ENCODE results near the gene TECTB.

Gene TECTB

DNA sequence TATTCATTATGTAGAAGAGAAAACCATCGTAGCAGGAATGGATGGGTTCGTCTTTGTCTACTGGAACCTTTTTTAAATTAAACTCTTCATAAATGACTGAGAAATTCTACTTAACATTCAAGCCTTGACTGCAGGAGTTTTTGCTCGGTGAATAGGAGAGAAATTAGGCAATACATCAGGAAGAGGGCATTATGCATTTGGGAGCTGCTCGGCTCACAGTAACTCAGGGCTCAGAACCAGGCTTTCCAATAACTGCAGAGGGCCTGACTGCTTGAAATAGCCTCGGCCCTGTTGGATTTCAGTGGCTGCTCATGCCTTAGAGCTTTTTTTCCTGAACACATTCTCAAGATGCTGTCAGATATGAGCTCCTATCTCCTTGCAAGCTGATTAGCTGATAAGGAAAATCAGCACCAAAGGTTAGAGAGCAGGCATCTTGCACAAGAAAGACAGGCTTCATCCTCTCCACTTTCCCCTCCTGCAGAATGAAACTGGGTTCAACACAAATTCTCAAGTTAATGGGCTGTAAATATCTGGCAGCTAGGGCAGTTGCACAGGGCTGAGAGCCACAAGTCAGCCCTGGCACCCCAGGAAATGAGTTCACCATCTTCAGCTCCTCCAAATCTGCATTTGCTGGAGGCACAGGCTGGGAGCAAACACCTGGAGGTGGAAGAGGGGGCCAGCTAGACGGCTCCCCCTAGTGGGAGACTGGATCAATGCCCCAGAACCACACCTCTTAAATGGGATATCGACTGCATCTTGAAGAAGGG, 24.3 kb downstream of the TECTB start:
- peak in 1 of 2 donors; percentile 5 for DNase-seq (ENCODE audit: low read depth in 1 of 2, low spot score in 1 of 2)

DNA sequence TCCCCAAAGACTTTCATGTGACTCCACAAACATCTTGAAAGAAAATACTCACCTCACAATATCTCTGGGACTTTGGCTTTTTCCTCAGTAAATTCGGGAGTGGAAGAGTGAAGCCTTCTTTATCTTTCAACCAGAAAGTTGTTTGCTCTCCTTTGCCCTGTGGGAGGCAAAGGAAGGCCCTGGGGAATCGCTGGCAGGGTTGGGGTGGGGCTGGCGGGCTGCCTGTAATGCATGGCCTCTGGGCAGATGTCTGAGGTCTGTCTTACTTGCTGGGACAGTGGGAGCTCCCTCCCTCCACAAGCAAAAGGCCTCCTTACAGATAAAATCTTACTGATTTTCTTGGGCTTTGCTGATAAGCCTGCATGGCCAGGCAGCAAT, 24.9 kb downstream of the TECTB start:
- no peak for DNase-seq (ENCODE audit: low read depth in 1 of 2, low spot score in 1 of 2)

DNA sequence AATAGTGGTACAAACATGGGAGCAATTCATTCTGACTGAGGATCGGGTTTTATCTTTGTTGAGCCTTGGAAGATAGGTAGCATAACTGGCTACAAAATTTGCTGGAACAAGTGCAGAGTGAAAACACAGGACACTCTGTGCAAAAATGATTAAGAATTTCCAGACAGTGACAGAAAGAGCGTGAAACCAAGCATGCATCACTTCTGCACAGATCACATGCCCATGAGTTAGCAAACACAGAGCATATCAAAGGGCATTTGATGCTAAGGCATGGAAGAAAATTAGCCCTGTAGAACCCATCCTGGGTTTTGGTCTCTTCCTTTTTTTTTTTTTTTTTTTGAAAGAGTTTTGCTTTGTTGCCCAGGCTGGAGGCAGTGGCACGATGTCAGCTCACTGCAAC, 28.3 kb downstream of the TECTB start:
- no peak for DNase-seq (ENCODE audit: low read depth in 1 of 2, low spot score in 1 of 2)

DNA sequence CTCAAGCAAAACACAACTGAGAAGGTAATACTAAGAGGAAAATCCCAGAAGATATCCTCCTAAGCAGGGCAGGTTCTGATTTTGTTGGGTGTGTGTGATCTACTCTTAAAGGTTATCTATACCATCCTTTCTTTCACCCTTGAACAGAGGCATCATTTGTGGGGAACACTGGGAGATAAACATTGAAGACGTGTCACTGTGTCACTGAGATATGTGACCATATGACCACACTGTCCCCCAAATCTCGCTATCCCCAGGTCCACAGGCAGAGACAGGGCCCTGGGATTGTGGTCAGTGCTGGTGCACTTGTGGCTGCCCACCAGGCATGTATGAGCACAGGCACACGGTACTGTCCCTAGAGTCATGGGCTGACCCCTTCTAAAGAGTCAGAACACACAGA, 30.0 kb downstream of the TECTB start:
- DNase-seq (ENCODE audit: low read depth in 1 of 2, low spot score in 1 of 2) = no peak

DNA sequence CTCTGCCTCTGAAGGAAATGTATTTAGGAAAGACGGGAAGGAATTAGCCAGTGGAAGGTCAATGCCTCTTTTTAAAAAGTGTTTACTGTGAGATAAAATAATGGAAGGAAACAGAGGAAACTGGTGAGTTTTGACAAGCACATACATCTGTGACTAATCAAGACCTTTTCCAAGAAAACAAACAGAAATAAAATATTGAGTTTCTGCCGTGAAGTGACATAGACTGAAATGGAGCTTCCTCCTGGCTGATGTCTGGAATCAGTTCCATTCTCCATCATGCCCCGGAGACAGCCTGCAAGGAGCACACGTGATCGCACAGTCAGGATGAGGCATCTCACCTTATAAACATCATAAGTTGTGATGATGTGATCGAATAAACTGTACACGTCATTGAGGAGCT, 30.7 kb downstream of the TECTB start:
- no peak for DNase-seq (ENCODE audit: low read depth in 1 of 2, low spot score in 1 of 2)

DNA sequence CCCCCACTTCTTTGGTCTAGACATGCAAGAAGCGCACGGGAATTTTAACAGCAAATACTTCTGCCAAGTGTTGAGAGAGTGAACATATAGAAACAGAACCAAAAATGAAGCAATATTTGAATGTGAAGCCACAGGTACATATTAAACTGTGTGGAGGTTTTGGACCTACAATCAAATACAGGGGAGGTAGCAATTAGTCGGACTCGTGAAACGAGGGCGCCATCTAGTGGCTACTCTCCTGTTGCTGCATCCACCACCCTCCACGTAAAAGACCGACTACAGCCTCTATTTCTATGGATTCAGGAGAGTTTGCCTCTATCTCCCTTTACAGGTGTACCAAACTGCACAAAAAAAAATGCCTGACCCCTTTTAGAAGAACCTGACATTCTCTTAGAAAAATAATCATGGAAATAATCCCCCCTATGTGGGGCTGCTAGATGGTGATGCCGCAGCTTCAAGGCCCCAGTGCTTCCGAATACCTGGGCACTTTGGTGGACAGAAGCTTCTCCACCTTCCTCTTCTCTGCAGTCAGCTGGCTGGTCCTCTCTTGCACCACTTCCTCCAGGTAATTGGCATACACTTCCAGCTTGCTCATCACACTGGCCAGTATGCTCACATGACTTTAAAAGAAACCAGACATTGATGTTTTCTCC, 31.7 kb downstream of the TECTB start:
- DNase-seq (ENCODE audit: low read depth in 1 of 2, low spot score in 1 of 2) = peak; percentile 41 to 51

DNA sequence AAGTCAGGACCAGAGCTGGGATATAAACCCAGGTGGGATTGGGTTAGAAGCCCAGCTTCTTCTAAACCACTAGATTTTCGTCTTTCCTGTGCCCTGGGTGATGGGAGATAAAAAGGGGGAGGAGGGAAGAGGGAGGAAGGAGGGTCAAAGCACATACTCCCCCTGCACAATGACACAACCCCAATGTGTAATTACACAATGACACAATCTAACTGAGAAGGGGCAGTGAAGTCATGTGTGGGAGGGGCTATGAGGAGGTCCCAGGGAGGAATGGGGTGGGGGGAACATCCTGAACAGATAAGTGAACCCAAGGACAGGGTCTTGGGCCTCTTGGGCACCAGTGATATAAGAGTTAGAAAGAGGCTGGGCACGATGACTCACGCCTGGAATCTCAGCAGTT, 44.5 kb downstream of the TECTB start:
- no peak for DNase-seq (ENCODE audit: low read depth in 1 of 2, low spot score in 1 of 2)

DNA sequence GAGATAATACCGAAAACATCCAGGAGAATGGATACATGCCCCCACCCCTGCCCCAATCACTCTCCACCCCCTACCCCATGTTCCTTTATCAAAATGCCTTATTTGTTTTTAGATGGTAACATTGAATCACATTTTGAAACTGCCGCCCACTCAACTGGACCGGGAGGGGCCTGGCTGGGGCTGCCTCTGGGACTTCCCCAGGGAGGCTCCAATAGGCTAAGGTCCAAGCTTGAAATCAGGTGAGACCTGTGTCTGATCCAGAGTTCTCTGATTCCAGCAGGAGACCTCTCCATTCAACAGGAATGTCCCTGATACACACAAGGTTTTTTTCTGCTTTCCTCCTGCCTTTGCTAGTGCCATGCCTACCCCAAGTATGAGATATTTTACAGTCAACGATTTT, 47.0 kb downstream of the TECTB start:
- no peak for DNase-seq (ENCODE audit: low read depth in 1 of 2, low spot score in 1 of 2)

DNA sequence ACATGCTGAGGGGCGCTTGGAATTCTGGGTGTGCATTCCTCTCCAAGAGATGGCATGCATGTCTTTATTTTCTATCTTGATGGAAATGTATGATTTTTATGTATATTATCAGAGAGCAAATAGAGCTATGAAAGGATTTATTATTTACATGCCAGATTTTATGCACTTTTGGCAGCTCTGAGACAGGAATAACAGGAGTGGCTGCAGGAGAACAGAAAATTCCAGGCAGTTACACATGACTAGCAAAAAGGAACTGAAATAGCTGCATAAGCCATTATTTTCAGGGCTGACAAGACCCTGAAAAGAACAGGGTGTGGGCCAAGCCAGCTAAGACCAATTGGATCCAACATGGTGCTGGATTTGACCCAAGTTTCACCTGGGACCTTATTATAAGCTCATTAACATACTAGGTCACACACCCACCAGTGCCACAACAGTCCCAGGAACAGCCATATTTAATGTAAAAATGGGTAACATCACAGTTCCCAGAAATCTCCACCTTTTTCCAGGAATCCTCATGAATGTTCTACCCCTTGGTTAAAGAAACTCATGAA, 47.5 kb downstream of the TECTB start:
- DNase-seq (ENCODE audit: low read depth in 1 of 2, low spot score in 1 of 2) = no peak

DNA sequence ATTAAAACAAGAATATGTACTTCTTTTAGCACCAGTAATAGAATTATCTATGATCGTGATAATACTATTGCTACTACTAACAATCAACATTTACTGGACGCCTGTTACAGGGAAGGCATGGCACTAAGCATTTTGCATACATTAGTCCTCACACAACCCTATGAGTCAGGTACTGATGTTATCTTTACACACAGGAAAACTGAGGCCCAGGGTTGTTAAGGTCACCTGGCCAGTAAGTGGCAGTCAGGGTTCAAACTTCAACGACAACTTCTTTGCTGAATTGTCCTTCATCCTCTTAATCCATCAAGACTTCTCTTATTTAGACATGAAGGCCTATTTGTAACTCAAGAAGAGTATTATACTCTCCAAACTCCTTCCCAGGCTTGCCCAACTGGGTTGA, 48.8 kb downstream of the TECTB start:
- DNase-seq (ENCODE audit: low read depth in 1 of 2, low spot score in 1 of 2) = no peak

DNA sequence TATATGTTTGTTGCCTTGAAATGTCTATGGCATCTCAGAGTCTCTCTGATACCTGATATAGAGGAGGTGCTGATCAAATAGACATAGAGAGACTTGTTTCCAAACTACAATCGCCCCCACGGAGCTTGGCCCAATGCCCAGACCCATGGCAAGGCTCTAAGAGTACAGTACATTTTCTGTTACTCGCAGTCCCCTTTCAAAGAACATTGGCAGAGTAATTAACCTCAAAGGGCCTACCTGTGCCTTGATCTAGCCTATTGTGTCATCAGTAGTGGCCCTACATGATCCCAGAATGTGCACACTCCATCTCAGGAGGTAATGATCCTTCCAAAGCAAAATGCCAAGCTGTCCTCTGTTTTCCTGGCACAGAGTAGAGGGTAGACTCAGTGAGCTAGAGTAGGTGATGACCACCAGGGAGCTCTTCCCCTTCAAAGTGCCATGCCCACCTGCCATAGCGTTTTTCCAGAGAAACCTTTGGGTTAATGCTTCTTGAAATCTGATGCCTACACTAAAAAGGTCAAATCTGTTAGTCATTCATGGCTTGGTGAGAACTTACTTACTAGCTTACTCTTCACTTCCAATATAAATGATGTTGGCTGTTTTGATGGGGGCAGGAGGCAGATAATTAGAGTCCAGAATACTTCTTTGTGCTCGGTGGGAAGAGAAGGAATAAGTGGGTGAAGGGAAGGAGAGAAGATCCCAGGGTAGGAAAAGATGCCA, 49.5 kb downstream of the TECTB start:
- DNase-seq (ENCODE audit: low read depth in 1 of 2, low spot score in 1 of 2) = no peak

DNA sequence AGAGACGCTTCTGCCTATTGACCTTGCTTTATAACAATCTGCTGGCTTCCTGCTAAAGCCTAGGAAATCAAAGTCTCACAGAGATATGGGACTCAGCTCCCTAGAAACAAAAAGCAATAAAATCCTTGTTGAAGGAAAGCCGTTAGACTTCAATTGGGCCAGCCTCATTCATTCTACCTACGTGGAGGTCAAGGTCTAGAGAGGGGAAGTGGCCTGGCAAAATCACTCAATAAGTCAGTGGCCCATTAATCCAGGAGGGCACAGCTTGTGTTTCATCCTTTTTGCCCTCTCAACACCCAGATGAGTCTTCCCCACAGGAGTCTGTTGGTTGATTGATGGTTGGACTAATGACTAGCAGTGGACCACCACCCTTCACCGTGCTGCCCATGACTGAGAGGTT, 50.3 kb downstream of the TECTB start:
- no peak for DNase-seq (ENCODE audit: low read depth in 1 of 2, low spot score in 1 of 2)

DNA sequence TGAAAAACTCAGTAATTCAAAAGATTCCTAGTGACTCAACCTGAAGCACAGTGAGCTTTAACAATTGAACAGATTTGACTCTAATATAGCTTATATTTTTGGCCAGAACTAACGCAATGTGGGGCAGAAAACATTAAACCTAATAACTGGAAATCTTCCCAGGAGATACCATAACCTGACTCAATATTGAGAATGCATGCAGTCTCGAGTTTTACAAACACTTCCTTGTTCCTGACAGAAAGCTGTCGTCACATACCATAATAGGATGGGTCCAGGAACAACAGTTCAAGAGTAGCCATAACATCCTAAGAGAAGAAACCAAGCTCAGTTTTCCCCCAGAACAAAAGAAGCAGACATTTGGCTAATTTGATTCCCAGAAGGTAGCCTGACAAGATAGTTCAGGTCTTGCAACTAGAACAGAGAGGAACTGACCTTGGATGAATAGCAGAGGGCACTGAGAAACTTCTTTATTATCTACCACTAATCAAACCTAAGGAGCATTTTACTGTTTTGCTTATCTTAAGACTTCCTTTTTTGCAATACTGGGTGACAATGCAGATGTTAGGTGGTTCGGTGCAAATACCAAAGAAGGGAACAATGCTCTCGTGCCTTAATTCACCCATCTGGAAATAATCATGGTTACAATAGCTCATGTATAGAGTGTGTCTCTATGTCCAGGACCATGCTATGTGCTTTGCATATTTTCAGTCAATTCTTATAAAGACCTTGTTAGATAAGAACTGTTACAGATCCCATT, 52.1 kb downstream of the TECTB start:
- no peak for DNase-seq (ENCODE audit: low read depth in 1 of 2, low spot score in 1 of 2)

DNA sequence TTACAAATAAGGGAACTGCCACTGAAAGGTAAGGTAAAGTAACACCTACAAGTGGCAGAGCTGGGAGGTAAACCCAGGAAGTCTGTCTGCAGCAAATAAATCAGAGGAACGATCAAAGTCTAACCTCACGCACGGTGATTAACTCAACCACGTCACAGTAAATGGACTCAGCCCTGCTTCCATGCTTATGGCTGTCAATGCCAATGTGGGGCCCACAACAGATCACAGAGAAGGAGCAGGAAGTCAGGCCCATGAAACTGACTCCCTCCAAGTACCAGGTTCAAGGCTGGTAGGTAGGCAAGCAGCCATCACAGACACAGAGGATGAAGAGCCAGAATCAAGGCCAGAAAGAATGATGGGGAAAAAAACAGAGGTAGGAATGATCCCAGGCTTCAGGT, 52.7 kb downstream of the TECTB start:
- no peak for DNase-seq (ENCODE audit: low read depth in 1 of 2, low spot score in 1 of 2)

DNA sequence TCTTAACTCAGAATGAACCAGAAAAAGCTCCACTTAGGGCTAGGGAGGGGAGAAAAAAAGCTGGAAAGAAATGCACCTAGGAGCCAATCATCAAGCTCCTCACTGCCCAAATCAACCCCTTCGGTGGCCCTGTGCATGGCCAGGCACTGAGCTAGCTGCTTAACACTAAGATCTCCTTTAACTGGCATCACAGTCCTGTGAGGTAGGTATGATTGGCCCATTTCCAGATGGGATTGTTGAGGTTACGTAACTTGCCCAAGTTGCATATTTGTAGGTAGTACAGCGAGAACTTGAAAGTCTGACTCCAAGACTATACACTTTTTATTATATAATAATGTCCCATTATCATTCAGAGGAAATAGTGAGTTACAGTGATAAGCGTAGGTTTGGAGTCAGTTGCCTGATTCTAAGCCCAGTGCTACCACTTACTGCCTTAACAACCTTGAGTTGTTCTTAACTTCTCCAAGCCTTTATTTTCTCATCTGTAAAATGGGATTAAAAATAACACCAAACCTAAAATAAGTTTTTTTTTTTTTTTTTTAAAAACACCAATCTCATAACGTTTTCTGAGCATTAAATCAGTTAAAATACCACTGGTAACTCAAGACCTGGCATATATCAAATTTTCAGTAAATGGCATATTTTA, 53.5 kb downstream of the TECTB start:
- DNase-seq (ENCODE audit: low read depth in 1 of 2, low spot score in 1 of 2) = no peak

DNA sequence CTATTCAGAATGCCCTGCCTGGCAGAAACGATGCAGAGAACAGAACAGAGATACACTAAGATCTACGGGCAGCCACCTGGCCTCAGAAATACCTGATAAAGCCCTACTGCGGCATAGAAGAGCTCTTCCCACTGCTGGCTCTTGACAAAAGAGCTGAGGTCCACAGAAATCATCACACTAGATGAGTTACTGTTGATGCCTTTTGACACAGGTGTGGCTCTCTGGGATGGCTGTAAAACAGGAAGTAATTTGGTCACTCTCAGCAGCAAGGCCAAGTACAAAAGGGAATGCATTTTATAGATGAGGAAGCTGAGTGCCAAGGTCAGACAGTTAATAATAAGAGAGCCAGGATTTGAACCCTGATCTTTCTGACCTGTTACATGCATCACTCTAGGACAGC, 55.8 kb downstream of the TECTB start:
- no peak for DNase-seq (ENCODE audit: low read depth in 1 of 2, low spot score in 1 of 2)

DNA sequence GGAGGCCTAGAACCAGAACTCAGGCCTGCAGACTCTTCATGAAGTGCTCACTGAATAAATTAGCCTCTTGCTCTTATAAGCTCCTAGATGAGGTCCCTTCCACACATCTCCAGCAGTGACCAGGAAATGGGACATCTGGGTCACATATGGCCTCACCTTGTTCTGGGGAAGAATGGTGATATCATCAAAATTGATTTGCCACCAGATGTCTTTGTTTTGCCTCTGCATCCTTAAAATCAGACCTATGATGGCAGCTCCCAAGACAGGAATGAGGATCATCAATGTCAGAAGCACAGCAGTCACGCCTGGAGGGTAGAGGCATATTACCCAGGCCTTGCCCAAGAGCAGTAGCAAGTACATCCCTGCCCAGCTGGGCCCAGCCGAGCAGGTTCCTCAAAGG, 57.4 kb downstream of the TECTB start:
- no peak for DNase-seq (ENCODE audit: low read depth in 1 of 2, low spot score in 1 of 2)

DNA sequence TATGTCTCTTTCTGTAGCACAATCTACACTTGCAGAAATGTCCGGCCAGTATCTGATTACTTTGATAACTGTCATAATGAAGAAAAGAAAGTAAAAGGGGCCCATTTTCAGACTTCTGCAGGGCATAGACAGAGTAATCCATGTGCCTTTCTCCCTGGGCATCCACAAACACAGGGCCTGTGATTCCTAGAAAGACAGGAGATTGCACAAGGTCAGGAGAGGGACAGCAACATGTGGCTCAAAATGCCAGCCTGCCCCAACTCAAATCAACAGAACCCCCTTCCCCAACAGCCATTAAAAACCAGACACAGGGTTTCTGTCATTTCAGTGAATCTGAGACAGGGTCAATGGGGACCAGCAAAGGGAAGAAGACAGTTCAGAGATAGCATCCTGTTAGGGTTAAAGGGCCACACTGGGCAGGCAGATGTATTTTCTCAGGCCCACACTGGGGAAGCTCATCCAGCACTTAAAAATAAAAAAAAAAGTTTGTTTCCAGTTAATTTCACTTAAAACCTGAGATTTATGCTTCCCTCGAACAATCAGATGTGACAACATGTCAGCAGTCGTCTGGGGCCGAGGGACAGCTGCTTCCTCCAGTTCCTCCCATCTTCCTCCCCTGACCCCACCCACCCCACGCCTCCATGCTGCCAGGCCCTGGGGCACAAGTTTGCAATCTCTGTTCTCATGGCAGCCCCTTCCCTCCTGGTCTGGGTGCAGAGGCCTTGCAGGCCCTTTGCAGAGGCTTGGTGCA, 60.0 kb downstream of the TECTB start:
- DNase-seq (ENCODE audit: low read depth in 1 of 2, low spot score in 1 of 2) = no peak

DNA sequence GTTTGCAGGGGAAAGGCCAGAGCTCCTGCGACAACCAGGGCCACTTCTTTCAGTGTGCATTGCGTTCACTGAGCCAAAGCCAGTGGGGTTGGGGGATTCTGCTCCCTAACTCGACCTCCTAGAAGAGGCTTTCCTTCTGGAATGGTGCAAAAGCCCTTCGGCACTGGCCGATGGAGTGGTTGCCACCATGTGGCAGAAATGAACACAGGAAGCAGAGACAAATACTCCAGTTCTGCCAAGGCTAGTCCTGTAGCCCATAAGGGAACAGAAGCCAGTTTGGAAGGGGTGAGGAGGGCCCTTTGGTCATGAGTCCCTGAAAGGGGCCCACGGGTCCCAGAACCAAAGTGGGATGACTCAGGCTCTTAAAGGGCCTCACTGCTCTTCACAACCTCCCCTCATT, 61.1 kb downstream of the TECTB start:
- no peak for DNase-seq (ENCODE audit: low read depth in 1 of 2, low spot score in 1 of 2)

DNA sequence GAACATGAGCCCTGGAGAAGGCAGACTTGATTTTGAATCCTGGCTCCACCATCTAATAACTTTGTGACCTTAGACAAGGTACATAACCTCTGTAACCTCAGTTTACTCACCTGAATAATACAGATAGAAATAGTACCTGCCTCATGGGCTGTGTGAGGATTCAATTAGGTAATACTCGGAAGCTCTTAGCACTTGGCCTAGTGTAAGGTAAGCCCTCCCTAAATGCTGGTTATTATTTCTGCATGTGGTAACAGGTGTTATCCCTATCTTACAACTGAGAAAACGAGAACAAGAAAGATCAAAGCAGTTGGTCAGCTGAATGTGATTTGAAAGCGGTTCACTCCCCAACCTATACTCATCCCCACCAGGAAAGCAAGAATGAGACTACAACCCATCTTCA, 62.0 kb downstream of the TECTB start:
- DNase-seq (ENCODE audit: low read depth in 1 of 2, low spot score in 1 of 2) = no peak

Data from stimulated activated CD4-positive, alpha-beta T cell treated with anti-CD3 and anti-CD28 coated beads, Interleukin-15, amount 100 ng/mL, for 1 hour (primary cell).